GM03348 (cell line): Measurements from ENCODE around the gene LPAR1.
A peak's percentile ranks its signal among the peaks of the same experiment; 100 is the strongest.
"Not testable (repeated sequence)": the region's sequence is repeated elsewhere in the genome, so short reads cannot be mapped to it uniquely, and the experiment has no call there.

Experiments
- DNase-seq: peaks from one replicate; pipeline ENCODE4 v3.0.0; 2012; ENCODE audit warnings: low spot score

The LPAR1 gene, protein sequence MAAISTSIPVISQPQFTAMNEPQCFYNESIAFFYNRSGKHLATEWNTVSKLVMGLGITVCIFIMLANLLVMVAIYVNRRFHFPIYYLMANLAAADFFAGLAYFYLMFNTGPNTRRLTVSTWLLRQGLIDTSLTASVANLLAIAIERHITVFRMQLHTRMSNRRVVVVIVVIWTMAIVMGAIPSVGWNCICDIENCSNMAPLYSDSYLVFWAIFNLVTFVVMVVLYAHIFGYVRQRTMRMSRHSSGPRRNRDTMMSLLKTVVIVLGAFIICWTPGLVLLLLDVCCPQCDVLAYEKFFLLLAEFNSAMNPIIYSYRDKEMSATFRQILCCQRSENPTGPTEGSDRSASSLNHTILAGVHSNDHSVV

DNA sequence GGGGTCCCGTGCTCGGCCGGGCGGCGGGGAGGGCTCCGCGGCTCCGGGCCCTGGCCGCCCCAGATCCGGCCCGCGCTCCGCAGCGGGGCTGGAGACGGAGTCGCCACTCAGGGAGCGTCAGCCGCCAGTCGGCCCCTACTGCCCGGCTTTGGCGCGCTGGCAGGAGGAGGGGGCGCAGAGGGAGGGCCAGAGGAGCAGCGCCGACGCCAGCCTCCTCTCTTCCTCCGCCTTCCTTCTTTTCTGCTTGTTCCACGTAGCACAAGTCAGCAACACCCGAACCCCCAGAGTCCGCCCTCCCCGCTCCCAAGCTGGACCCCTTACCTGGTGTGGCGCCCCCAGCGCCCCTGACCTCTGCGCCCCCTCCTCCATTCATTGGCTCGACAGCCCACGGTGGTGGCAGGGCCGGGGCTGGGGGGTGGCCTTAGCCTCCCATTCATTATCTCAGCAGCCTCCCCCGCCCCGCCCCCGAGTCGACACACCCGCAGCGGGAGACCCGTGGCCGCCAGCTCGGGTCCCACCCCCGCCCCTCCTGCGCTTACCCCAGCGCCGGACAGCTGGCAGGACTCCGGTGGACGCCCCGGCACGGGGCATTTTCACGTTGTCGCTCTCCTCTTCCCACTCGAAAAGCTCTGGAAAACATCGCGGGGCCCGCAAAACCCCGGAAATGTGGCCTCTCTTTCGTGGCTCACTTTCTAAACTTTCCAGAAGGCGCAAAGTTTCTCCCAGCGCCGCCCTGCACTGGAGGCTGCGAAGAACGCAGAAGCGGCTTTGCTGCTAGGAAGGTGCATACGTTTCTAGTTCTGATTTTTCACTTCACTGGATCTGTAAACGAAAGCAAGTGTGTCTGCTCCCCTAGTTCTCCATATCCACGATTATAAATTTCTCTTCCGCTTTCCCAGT lies at the start of gene LPAR1:
LPAR1 (minus strand) TSS at position 140 of the 900 bp plus-strand sequence. CDS start 66,353 bp downstream, outside the sequence.
- peak; percentile 77 for DNase-seq

DNA sequence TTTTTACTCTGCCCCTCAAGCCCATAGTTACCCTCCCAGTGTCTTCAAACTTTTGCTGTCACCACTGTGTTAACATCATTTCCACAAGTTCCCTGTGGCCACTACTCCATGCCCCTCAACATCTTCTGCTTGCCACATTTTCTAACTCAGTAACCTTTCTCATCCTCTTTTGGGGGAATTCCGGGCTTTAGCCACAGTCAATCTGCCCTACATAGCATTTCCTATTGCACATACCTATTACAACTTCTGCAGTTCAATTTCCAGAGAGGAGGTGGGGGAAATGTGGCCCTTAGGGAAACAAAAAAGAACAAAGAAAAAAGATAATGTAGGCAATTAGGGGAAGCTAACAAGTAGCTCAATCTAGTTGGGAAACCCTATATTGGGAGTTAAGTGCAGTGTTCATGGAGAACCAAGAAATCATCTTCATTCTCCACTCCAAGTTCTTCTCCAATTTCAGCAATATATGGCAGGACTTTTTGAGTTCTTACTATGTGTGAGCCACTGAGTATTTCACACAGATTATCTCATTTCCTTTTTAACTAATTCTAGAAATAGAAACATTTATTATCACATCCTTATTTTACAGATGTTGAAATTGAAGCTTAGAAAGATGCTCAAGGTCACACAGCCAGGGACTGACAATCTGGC lies 40.2 kb upstream of the LPAR1 start:
- no peak for DNase-seq

DNA sequence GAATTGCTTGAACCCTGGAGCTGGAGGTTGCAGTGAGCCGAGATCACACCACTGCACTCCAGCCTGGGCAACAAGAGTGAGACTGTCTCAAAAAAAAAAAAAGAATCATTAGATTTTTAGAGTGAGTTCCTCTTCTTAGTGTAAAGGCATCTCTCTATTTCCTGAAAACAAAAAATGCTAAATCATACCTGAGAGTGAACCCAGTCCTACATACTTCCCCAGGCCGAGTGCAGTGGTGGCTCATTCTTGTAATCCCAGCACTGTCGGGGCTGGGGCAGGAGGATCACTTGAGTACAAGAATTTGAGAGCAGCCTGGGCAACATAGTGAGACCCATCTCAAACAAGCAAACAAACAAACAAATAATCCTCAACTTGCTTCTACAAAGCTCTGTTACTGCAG lies 38.2 kb upstream of the LPAR1 start:
- DNase-seq, result no peak

DNA sequence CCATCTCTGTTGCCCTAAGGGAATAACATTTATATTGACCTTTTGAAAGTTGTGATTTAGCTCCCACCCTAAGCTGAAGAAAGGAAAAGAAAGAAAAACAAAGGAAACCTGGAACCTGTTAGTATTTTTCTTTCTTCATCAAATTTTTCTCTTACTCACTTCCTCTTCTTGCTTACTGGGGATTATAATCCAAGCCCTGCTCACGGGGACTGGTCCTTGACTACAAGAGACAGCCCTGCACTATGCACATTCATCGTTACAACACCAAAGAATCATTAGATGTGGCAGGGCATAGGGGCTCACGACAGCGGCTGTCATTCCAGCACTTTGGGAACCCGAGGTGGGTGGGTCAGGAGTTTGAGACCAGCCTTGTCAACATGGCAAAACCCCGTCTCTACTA lies 37.8 kb upstream of the LPAR1 start:
- no peak for DNase-seq

DNA sequence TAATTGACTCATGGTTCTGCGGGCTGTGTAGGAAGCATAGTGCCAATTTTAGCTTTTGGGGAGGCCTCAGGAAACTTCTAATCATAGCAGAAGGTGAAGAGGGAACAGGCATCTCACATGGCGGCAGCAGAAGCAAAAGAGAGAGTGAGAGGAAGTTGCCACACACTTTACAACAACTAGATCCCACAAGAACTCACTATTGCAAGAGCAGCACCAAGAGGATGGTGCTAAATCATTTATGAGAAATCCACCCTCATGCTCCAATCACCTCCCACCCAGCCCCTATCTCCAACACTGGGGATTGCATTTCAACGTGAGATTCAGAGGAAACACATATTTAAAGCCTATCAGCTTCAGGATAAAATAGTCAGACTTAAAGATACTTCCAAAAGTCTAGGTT lies 36.1 kb upstream of the LPAR1 start:
- DNase-seq, result no peak

DNA sequence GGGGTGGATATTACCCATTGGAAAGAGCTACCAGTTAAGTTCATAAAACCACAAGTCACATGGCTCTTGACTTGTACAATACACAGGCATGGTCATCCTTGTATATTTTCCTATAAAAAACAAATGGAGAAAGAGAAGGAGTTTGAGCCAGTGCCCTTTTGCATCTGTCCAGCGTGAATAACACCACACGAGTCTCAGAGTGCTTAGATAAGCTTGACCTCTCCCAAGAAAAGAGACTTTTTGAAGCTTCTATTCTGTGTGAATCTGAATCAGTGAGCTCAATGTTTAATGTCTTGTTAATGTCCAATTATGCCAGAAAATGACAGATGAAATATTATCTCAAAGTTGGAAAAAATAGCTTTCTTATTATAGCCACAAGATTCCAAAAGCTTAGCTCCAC lies 30.9 kb upstream of the LPAR1 start:
- no peak for DNase-seq

DNA sequence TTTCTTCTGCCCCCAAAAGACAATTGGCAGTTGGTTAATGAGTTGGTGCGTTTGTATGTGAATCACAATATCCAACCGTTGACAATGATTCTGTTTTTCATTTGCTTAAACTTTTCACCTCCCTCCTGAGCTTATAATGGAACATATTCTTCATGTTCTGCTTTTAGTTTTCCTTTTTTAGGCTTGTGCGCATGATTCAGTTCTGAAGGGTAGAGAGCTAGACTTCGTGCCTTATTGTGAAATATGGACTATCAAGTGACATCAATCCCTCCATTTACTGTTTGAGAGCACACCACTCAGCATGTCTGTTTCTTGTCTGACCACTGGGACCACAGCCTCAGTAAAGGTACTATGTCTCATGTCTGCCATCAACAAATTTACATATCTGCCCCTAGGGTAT lies 30.5 kb upstream of the LPAR1 start:
- DNase-seq, result peak; percentile 26

DNA sequence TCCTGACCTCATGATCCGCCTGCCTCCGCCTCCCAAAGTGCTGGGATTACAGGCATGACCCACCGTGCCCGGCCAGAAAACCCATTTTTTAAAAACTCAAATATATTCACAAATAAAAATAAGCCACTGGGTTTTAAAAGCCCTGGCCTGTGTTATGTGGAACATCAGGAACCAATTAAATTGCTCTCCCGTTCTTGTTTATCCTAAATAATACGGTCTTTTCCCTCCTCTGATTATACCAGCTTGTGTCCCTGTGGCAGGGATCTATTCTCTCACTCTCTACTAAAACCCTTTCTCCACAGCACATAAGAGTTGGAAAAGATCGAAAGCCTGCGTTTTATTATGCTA lies 30.1 kb upstream of the LPAR1 start:
- DNase-seq, result peak; percentile 24

DNA sequence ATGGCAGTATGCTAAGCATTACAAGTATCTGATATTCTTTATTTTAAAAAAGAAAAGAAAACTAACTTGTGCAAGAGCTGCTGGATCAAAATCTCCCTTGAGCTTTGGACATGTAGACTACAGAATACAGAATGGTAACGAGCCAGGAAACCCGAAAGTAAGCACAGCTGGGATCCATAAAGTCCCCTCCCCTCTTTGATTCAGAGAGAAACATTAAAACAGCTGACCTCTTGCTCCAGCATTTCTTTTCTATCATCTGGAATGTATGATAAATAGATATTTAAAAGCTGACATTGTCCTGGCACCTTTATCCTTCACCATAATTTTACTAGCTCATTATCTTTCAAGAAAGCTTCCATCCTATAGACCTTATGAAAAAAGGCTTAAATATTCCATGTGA lies 28.2 kb upstream of the LPAR1 start:
- peak; percentile 56 for DNase-seq

DNA sequence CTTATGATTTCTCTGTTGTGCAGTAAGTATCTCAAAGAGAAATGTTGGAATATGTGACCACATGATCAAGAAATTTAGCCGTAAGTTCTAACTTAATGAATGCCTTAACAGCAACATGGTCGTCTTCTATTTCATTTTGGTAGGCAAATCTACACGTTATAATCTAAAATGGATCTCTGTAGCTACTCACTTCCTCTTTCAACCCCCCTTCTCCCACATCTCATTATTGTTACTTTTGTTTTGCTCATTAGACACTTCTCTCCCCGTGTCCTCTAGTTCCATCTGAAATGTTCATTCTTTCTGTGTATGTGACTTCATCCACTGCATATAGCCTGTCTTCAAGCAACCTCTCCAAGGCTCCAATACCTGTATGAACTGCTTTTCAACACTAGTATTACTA lies 27.1 kb upstream of the LPAR1 start:
- no peak for DNase-seq

DNA sequence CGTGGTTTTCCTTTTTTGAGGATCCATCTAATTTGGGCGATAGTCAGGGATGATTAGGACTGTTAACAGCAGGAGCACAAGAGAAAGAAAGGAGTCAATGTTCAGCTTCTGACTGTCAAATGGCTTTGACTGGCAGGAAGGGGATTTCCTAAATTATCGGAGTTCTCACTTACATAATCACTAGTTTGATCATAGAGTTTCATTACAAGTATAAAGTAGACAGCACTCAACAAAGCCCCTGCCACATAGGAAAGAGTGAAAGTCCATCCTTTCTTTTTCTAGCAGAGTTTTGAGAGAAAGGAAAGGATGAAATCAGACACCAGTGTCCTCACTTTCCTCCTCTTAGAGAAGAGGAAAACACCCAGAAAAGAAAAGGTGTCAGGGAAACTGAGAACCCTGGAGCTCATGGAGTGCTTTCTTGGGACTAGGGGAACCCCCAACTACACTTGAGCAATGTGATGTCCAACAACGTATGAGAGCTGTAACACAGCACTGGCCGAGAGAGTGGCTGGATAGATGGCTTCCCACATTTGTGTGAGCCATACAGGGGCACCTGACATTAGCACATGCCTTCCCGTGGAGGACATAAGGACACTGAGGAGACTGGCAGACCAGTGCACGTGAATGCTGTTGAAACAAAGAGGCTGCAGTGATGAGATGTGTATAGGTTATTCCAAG lies 26.0 kb upstream of the LPAR1 start:
- DNase-seq, result no peak

DNA sequence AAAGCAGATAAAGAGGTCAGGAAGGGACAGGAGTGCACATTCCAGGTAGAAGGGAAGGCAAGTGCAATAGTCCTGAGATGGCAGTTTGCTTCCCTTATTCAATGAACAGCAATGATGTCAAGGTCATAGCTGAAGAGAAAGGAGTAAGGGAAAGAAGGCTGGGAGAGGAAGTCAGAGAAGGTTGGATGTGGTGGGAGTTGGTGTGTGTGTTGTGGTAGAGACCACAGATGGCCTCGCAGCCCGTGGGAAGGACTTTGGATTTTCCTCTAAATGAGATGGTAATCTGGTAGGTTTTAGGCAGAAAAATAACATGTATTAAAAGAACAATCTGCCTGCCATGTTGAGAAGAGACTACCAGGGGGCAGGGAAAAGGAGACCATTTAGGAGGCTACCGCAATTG lies 25.1 kb upstream of the LPAR1 start:
- no peak for DNase-seq

DNA sequence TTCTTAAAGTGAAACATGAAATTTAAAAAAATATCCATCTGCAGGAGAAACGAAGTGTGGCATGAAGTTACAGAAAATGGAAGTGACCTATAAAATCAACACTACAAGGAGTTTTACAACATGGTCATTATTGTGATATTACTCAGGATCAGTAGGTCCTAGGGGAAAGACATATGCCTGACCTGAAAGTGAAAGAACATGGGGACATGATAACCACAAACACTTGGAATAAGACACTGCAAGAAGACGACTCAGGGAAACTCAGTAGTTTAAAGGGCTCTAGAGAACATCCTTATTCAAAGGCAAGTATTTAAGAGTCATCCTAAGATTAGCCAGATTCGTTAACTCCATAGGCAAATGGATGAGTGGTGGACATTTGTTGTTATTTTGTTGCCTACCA lies 19.9 kb upstream of the LPAR1 start:
- no peak for DNase-seq

DNA sequence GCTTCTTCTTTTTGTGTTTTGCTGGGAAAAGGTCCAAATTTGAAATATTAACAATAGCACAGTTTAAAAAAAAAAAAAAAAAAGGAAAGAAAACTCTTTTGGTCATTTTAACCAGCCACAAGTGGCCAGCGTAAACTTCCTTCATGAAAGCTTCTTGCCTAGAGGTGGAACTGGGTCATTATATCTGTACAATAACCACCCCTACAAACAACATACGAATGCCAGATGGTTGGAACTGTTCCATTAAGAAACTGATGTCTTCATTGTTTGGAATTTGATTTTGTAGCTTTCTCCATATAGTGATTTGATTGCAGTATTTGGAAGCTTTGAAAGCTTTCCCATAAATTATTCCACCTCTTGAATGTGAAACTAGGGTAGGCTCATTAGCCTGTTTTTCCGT lies 18.3 kb upstream of the LPAR1 start:
- DNase-seq, result peak; percentile 42

DNA sequence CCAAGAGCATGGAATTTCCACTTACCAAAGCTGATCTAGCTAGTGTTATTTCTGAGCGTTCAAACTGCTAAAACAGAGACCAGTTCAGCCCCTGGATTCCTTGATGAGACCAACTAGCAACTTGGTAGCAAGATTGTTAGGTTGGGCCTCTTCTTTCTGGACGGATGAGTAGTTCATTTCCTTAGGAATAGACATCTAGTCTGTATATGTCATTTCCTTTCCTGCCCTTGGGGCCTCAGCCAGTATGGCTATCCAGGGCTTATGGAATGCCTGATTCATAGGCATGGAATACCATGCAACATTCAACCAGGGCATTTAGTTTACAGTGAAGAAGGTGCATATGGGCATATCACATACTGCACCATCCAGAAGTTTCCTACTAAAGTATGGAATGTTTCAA lies 14.5 kb upstream of the LPAR1 start:
- DNase-seq, result no peak

DNA sequence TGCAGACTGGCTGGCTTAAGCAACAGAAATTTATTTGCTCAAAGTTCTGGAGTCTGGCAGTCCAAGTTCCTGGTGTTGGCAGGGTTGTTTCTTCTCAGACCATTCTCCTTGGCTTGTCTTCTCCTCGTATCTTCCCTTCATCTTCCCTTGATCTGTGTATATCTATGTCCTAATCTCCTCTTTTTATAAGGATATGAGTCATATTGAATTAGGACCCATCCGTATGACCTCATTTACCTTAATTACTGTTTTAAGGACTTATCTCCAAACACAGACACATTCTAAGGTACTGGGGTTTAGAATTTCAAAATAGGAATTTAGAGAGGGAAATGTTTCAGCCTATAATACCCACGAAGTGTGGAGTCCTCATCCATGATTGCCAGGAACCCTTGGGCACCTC lies 13.1 kb upstream of the LPAR1 start:
- no peak for DNase-seq

DNA sequence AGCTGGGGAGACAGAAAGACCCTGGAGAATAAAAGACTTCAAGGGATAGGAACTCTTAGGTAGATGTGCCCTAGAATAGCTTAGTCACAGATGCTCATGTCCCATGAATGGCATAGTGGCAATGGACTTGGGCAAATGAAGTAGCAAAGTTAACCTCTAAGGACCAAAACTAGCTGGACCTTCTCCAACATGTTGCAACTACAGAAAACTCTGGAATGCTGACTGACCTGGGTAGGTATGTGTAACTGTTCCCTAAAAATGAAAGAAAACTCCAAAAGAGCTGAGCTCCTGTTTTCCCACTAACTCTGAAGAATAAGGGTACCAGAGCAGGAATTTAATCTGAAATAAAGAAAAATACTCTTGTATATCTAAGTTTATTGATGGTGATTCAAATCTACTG lies 12.5 kb upstream of the LPAR1 start:
- no peak for DNase-seq

DNA sequence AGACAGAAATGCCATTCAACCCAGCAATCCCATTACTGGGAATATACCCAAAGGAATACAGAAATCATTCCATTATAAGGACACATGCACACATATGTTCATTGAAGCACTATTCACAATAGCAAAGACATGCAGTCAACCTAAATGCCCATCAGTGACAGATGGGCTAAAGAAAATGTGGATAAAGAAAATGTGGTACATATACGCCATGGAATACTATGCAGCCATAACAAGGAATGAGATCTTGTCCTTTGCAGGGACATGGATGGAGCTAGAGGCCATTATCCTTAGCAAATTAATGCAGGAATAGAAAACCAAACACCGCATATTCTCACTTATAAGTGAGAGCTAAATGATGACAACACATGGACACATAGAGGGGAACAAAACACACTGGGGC lies 9.0 kb upstream of the LPAR1 start:
- not testable (repeated sequence) for DNase-seq

DNA sequence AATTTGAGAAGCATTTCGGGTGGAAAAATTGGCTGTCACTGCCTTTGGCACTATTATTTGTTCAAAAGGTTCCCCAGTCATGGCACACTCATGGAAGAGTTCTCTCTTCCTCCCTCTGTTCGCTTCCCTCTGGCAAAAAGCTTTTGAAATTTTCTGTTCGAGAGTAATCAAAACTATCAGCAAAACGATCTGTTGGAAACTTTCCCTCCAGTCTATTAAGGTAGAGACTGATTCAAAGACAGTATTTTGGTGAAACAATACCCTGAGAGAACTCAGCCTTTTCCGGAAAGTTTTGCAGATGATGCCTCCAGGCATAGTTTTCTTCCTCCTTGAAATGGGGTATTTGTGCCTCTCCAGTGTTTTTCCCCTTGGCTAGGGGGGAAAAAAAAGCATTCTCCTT lies 3.6 kb upstream of the LPAR1 start:
- no peak for DNase-seq

DNA sequence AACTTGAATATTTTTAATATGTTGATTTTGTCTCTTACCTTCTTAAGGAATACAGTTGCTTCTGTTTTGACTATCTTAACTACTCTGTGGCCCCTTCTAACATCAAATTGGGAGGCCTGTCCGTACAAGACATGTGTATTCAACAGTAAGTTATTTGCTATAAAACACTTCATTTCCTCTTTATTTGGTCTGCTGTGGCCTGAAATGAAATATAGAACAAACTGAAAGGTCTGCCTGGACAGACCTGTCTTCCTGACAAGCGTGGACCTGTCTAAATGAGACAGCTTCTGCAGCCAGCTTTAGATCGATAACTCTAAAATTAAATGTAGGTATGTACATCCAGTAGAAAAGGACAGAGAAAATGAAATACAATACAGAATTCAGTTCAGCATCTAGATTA lies 2.2 kb upstream of the LPAR1 start:
- no peak for DNase-seq

DNA sequence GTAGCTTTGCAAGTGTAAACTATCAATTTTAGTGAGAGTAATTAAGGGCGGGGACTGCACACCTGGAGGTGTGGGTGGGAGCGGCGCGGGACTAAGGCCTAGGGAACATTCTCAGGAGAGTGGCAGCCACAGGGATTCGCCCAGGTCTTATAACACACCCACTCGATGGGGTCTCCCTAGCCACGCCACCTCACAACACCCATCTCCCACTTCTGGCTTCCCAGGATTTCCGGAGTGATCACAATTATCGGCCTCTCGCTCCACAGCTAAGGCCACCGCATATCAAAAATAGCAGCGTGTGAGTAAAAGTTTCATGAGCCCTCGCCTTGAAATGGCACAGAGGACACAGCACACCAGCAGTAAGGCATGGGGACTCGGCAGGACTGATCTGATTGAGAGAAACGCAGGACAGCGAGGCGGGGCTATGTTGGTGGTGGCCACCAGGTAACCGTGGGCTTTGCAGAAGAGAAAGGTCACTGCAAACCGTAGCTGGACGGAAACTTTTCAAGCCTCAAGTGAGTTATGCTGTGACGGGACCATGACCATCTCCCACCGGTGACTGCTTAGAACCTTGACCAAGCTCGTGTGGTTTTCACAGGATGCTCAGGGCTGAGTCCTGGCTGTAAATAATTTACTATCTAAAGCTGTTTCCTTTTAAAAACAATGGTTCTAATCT lies 1.1 kb upstream of the LPAR1 start:
- DNase-seq, result no peak
